DMS153 treated with DMSO at 0.1 percent for 48 hours (cell line): Measurements from ENCODE around the gene C2orf72.

Source experiments
- DNase-seq: peaks from one replicate; lab custom pipeline; 2025; ENCODE audit not compliant: unreplicated experiment; lab: John Stamatoyannopoulos, UW

The C2orf72 gene

DNA sequence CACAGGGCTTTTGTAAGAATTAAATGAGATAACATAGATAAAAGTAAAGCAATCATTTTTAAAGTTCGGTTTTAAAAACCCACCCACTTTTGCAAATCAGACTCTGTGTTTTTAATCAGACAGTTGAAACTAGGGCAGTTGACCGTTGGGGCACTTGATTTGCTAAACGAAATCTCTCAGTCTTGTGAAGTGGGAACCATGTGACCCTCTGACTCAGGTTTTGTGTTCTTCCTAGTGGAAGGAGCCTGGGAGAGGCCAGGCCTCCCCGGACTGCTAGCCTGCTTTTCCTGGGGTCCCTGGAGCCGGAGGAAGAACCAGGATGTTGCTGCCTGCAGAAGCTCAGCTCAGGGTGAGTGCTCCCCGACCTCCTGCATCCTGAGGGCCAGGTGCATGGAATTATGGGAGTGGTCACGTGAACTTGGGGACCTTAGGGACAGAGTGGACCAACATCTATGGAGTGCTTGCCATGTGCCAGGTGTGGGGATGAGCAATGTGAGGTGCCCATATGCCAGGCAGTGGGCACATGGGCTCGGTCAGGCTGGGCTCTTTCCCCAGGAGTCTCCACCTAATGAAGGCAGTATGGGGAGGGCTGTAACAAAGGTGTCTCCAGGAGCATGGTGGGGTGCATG lies 3.9 kb downstream of the C2orf72 start:
- DNase-seq: no peak

DNA sequence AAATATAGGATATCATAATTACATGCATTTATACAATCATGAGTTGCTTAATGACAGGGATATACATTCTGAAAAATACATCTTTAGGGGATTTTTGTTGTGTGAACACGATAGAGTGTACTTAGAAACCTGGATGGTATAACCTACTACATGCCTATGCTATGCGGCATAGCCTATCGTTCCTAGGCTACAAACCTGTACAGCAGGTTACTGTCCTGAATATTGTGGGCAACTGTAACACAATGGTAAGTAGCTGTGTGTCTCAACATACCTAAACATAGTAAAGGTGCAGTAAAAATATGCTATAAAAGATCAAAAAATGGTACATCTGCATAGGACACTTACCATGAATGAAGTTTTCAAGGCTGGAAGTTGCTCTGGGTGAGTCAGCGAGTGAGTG lies 6.5 kb downstream of the C2orf72 start:
- no peak for DNase-seq

DNA sequence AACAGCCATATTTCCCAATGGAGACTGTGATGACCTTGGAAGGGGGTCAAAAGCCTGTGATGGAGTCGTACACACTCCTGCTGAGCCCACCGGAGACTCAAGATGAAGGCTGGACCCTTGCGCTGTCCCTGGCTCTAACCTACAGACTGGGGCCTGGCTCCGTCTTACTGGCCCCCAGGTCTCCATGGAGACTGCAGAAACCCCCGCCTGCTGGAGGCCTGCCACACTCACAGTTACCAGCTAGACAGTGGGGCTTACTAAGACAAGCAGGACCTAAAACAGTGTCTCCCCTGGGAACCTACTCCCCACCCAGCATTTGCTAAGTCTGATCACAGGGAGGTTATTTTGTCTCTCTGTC lies 9.6 kb downstream of the C2orf72 start:
- DNase-seq: no peak

GRCh38 chr2:231047274-231047922 lies 10.1 kb downstream of the C2orf72 start:
- no peak for DNase-seq

DNA sequence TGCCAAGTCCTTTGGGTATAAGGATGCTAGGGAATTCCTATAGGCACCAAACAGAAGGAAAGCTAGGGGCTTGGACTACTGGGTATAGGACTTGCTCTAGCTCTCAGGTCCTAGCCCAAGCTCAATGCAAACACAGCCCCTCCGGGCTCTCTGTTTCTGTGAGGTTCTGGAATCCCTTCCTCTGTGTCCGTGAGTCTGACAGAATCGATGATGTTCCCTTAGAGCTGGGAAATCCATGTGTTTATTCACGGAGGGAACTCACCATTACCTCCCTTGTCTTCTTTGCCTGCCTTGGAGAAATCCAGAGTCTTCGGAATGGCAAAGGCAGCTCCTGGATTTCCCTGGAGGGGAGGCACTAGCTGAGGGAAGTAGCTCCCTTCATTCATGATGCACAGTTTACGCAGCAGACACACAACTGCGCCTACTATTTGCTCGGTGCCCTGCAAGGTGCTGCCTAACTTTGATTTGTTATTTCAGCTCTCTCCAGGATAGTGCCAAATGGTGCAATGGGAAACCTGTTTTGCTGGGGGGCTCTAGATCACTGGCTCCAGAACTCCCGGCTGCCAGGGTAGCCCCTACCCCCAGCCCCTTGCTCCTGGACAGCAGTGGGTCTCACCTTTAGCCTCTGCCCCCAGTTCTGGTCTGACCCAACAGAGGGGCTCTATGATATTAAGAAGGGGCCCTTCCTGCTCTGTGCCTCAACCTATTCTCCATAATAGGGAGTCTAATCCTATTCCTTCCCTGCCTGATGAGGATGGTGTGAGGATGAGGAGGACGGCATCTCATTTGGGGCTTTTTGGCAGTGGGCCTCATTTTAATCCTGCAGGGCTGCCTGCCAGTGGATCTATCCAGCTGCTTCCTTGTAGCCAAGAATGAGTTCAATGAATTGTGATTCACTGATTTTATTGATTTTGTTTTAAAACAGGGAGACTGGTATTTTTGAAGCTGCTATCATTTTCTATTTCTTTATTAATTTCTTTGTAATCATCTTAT lies 10.9 kb downstream of the C2orf72 start:
- no peak for DNase-seq

DNA sequence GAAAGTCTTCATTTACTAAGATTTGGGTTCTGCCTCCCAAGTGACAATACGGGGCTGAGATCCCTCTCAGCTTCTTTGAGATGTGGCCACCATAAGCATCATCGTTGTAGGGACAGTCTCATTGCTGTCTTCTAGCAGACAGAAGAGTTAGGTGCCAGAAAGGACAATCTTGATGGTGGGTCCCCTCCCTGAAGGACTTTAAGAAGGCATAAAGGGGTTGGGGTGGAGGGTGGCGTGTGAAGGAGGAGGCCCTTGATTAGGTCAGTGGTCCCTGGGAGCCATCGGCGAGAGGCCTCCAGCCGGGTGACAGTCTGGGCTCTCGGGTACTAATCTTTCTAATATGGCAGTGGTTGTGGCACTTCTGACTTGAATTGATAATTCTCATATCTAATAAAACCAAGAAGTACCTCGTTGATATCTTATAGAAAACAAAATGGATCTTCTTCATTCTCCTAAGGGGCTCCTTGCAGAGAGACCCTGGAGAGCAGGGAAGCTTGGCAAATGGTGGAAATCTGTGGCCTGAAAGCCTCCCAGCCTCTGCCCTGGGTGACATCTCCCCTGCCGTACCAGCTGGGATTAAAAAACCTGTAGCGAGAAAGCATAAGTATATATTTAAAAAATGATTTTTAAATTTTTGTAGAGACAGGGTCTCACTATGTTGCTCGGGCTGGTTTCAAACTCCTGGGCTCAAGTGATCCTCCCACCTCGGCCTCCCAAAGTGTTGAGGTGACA lies 12.1 kb downstream of the C2orf72 start:
- DNase-seq: no peak

- DNase-seq: no peak
These were observed 12.9 kb downstream of the C2orf72 start for GRCh38 chr2:231050018-231050901.

GRCh38 chr2:231051116-231051515 lies 13.8 kb downstream of the C2orf72 start:
- DNase-seq: no peak

- DNase-seq: peak; percentile 62
These were observed 15.4 kb downstream of the C2orf72 start for GRCh38 chr2:231052494-231053451.

GRCh38 chr2:231053846-231054245 lies 16.5 kb downstream of the C2orf72 start:
- no peak for DNase-seq

GRCh38 chr2:231056453-231057416 lies 19.4 kb downstream of the C2orf72 start, which contains the start of gene PSMD1:
Gene PSMD1, plus strand, starts transcription at chr2:231056867. Its CDS starts 159 bp downstream, at chr2:231057026.
- DNase-seq: peak; percentile 78

GRCh38 chr2:231057590-231057989 lies 20.3 kb downstream of the C2orf72 start:
- no peak for DNase-seq

DNA sequence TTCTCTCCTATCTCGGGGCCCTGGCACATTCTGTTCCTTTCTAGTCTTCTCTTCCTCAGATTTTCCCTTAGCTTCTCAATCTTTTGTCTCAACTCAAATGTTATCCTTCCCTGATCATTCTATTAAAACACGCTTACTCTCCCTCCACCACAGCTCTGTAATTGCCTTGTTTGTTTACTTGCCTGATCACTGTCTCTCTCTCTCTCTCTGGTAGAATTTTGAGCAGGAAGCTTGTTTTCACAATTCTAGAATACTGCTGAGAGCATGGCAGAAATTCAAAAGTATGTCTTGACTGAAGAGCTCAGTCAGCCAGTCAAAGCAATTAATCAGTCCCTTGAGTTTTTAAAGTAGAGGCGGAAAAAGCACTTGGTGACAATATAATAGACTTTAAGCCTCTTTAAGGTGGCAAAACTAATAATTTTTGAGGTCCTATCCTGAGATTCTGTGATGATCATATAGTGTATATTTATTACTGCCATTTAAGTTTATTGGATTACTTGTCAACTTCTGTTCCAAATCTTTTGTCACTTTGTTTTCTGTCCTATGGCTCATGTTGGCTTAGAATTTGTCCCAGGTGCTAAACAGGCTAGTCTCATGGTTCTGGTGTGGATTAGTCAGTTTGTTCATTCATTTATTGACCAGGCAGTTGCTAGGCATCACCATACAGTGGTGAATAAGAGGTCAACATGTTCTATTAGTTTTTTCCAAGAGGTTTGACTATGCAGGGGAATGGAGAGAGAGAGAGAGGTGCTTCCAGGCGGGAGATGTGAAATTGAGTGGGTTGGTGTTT lies 21.6 kb downstream of the C2orf72 start:
- DNase-seq: no peak

DNA sequence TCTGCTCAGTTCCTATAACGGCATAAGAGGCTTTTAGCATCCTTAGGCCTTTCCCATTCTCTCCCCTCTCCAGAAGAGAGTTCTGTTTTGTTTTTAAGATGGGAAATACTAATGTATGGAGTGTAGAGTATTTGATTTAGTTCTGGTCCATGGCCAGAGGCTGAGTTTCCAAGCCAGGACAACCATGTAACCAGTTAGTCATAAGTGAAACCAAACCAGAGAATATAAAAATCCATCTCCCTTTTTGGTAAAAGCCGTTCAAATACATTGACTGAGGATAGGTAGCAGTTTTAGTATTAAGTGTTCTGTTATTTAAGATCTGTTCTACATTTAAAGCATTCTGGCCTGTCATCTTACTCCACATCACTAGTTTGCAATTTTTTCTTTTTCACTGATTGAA lies 22.4 kb downstream of the C2orf72 start:
- DNase-seq: no peak

GRCh38 chr2:231062776-231063175 lies 25.5 kb downstream of the C2orf72 start:
- DNase-seq: no peak

DNA sequence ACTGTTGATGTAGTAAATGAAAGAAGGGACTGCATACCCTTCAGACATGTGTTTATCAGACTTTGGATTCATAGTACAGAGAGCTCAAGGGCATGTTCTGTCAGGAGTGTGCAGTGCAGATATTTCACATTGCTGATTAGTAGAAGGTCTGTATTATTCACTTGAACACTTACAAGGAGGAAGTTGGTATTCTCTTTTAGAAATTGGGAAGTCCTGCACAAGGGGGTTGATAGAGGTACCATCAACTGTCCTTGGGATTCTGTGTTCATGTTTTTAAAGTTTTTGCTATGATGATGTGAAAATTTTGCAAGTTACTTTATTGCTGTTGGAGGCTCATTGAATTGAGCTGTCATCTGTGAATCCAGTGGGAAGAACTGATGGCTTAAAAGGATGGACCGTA lies 26.0 kb downstream of the C2orf72 start:
- no peak for DNase-seq

DNA sequence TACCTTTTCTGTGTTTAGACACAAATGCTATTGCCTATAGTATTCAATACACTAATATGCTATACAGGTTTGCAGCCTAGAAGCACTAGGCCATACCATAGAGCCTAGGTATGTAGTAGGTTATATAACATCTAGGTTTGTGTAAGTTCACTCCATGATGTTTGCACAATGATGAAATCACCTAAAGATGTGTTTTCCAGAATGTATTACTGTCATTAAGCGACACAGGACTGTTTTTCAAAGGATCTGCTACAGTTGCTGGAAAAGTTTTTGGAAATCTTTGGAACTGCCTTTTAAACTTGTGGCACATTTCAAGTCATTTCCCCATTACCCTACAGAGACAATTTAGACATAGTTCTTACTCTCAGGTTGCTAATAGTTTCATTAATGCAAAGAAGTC lies 28.6 kb downstream of the C2orf72 start:
- DNase-seq: no peak
